Neural progenitor cell (in vitro differentiated cells): ENCODE data around the gene NUBP2. TPM values are rescaled to one million over a fixed set of nuclear protein-coding genes. Genes with fewer than 3 reads are reported as not detected.

Source experiments
- DNase-seq: peaks from one replicate; pipeline ENCODE4 v3.0.0-alpha.2; 2016; ENCODE audit warnings: low spot score
- H2AFZ ChIP-seq: fragments of 200-600 bp; sonication (generic); replicated peaks from 2 replicates; pipeline ENCODE4 v1.6.1; 2016; ENCODE audit warnings: antibody characterized with exemption
- H3F3A ChIP-seq: fragments of 200-600 bp; sonication (generic); 2 replicates; pipeline ENCODE4 v1.6.1; 2016; ENCODE audit warnings: antibody characterized with exemption, low read depth
- H3K27ac ChIP-seq: fragments of 200-600 bp; sonication (generic); 2 replicates; pipeline ENCODE4 v1.5.1; 2016; ENCODE audit warnings: mild to moderate bottlenecking
- H3K27me3 ChIP-seq: fragments of 200-600 bp; sonication (generic); 2 replicates; pipeline ENCODE4 v1.6.1; 2016; ENCODE audit warnings: mild to moderate bottlenecking, moderate library complexity
- H3K36me3 ChIP-seq: fragments of 200-600 bp; sonication (generic); 2 replicates; pipeline ENCODE4 v1.5.1; 2016
- H3K4me1 ChIP-seq: fragments of 200-600 bp; sonication (generic); 2 replicates; pipeline ENCODE4 v1.6.1; 2016; ENCODE audit warnings: mixed run types
- H3K4me2 ChIP-seq: fragments of 200-600 bp; sonication (generic); 2 replicates; pipeline ENCODE4 v1.6.1; 2016
- H3K4me3 ChIP-seq: fragments of 200-600 bp; sonication (generic); 2 replicates; pipeline ENCODE4 v1.5.1; 2016
- H3K79me2 ChIP-seq: fragments of 200-600 bp; sonication (generic); 2 replicates; pipeline ENCODE4 v1.6.1; 2016; ENCODE audit warnings: low read depth
- H3K9ac ChIP-seq: fragments of 200-600 bp; sonication (generic); 2 replicates; pipeline ENCODE4 v1.6.1; 2016
- H3K9me3 ChIP-seq: fragments of 200-600 bp; sonication (generic); 2 replicates; pipeline ENCODE4 v1.5.1; 2016; ENCODE audit warnings: low read depth
- H4K20me1 ChIP-seq: fragments of 200-600 bp; sonication (generic); 2 replicates; pipeline ENCODE4 v1.6.1; 2016; ENCODE audit warnings: low read depth
- H3K27ac Mint-ChIP-seq: 3 replicates; pipeline ENCODE4 v1.8.0; 2021; ENCODE audit warnings: mixed read lengths
- H3K27me3 Mint-ChIP-seq: 2 replicates; pipeline ENCODE4 v1.8.0; 2022; ENCODE audit warnings: low read depth, mild to moderate bottlenecking, inconsistent platforms, moderate library complexity, mixed read lengths; ENCODE audit not compliant: insufficient read depth
- H3K36me3 Mint-ChIP-seq: 3 replicates; pipeline ENCODE4 v1.8.0; 2021; ENCODE audit warnings: mixed read lengths
- H3K4me1 Mint-ChIP-seq: 3 replicates; pipeline ENCODE4 v1.8.0; 2021; ENCODE audit warnings: mixed read lengths
- H3K4me3 Mint-ChIP-seq: 3 replicates; pipeline ENCODE4 v1.8.0; 2021; ENCODE audit warnings: mild to moderate bottlenecking, moderate library complexity, mixed read lengths
- H3K9me3 Mint-ChIP-seq: 3 replicates; pipeline ENCODE4 v1.8.0; 2020; ENCODE audit warnings: mixed read lengths
- EZH2 ChIP-seq: fragments of 200-600 bp; sonication (generic); IDR thresholded peaks from 2 replicates; pipeline ENCODE4 v1.6.1; 2017; ENCODE audit warnings: antibody characterized with exemption, mild to moderate bottlenecking, moderate library complexity
- EZH2phosphoT487 ChIP-seq: fragments of 200-600 bp; sonication (generic); IDR thresholded peaks from 2 replicates; pipeline ENCODE4 v1.6.1; 2017; ENCODE audit warnings: antibody characterized with exemption
- total RNA-seq: library from RNA; depleted of rRNA; stranded (reverse); fragments of >200 nt; gene quantifications from 2 replicates; pipeline ENCODE4 v1.2.3, GENCODE V29; 2015; ENCODE audit warnings: low replicate concordance
- TF ChIP-seq, protein P1 (sequence below): fragments of 200-600 bp; sonication (generic); IDR thresholded peaks from 2 replicates; pipeline ENCODE4 v1.5.1; 2017; ENCODE audit warnings: antibody characterized with exemption, mild to moderate bottlenecking

Gene NUBP2
- total RNA-seq, 1 donor from 2014 or later, result 22.8 TPM

DNA sequence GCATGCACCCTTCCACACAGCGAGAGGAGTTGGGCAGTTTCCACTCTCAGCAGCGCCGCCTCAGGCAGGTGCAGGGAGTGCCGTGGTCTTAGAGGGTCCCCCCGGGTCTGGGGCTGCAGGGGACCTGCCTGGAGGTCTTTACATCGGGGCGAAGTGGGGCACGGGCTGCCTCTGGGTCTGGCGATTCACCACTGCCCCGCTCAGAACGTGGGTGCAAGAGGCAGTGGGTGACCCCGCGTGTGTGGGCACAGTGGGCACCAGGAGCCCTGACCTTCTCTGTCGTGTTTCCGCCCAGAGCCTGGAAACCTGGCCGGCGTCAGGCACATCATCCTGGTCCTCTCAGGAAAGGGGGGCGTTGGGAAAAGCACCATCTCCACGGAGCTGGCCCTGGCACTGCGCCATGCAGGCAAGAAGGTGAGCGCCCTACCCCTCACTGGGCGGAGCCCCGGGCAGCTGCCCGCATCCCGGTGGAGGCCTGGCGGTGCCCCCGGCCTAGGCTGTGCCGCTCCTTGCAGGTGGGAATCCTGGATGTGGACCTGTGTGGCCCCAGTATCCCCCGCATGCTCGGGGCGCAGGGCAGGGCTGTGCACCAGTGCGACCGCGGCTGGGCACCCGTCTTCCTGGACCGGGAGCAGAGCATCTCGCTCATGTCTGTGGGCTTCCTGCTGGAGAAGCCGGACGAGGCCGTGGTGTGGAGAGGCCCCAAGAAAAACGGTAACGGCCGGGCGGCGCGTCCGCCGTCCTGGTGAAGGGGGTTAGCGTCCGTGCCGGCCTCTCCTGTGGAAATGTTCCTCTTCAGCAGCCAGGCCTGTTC, 3.7 kb downstream of the NUBP2 start:
- Mint-ChIP-seq H3K4me1 (peaks cover 11% of the 10 kb centered on the region), H3K27ac (no peak overlapping the region), H3K27me3 (peaks cover 7% of the 10 kb centered on the region), H3K36me3 (peaks cover 4% of the 10 kb centered on the region), H3K9me3 (no peaks in the 10 kb centered on the region), H3K4me3 (no peak overlapping the region)
- Histone ChIP-seq H3K79me2 (peaks cover 34% of the 10 kb centered on the region), H3K4me3 (no peak overlapping the region), H3F3A (peaks cover 6% of the 10 kb centered on the region), H3K9ac (no peak overlapping the region), H3K36me3 (no peaks in the 10 kb centered on the region), H3K4me1 (peaks cover 1% of the 10 kb centered on the region), H4K20me1 (peaks cover 31% of the 10 kb centered on the region), H3K27me3 (no peaks in the 10 kb centered on the region), H3K9me3 (no peaks in the 10 kb centered on the region), H3K4me2 (no peak overlapping the region), H2AFZ (no peak overlapping the region), H3K27ac (no peak overlapping the region)
- DNase-seq, result no peak
- TF ChIP-seq EZH2phosphoT487, result no peak

DNA sequence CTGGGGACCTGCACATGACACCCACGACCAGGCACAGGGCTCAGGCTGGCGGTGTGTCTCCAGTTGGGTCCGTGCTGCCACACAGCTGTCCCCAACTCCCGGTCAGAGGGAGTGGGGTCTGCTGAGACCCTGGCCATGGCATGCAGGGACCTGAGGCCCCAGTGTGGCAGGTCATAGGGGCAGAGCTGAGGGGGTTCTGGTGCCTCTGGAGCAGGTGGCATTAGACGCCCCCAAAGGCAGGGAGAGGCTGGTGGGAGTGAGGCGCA, 4.2 kb downstream of the NUBP2 start:
- H3K4me1 Mint-ChIP-seq, result peaks cover 6% of the 10 kb centered on the region
- H3K27ac ChIP-seq, result no peak overlapping the region
- peaks cover 5% of the 10 kb centered on the region for H3F3A ChIP-seq
- H3K27me3 Mint-ChIP-seq, result peaks cover 7% of the 10 kb centered on the region
- H3K9ac ChIP-seq, result no peak overlapping the region
- no peak overlapping the region for H2AFZ ChIP-seq
- no peaks in the 10 kb centered on the region for H3K9me3 Mint-ChIP-seq
- no peaks in the 10 kb centered on the region for H3K4me1 ChIP-seq
- H3K27ac Mint-ChIP-seq, result no peak overlapping the region
- H3K9me3 ChIP-seq, result no peaks in the 10 kb centered on the region
- no peak overlapping the region for H3K4me3 ChIP-seq
- H3K36me3 Mint-ChIP-seq, result peaks cover 4% of the 10 kb centered on the region
- no peak for DNase-seq
- H4K20me1 ChIP-seq, result peaks cover 25% of the 10 kb centered on the region
- H3K36me3 ChIP-seq, result no peaks in the 10 kb centered on the region
- TF ChIP-seq EZH2 (no peak), EZH2phosphoT487 (no peak)
- TF ChIP-seq, protein P1, sequence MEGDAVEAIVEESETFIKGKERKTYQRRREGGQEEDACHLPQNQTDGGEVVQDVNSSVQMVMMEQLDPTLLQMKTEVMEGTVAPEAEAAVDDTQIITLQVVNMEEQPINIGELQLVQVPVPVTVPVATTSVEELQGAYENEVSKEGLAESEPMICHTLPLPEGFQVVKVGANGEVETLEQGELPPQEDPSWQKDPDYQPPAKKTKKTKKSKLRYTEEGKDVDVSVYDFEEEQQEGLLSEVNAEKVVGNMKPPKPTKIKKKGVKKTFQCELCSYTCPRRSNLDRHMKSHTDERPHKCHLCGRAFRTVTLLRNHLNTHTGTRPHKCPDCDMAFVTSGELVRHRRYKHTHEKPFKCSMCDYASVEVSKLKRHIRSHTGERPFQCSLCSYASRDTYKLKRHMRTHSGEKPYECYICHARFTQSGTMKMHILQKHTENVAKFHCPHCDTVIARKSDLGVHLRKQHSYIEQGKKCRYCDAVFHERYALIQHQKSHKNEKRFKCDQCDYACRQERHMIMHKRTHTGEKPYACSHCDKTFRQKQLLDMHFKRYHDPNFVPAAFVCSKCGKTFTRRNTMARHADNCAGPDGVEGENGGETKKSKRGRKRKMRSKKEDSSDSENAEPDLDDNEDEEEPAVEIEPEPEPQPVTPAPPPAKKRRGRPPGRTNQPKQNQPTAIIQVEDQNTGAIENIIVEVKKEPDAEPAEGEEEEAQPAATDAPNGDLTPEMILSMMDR, result no peak
- H3K79me2 ChIP-seq, result peaks cover 29% of the 10 kb centered on the region
- no peak overlapping the region for H3K4me2 ChIP-seq
- no peaks in the 10 kb centered on the region for H3K27me3 ChIP-seq
- no peak overlapping the region for H3K4me3 Mint-ChIP-seq

DNA sequence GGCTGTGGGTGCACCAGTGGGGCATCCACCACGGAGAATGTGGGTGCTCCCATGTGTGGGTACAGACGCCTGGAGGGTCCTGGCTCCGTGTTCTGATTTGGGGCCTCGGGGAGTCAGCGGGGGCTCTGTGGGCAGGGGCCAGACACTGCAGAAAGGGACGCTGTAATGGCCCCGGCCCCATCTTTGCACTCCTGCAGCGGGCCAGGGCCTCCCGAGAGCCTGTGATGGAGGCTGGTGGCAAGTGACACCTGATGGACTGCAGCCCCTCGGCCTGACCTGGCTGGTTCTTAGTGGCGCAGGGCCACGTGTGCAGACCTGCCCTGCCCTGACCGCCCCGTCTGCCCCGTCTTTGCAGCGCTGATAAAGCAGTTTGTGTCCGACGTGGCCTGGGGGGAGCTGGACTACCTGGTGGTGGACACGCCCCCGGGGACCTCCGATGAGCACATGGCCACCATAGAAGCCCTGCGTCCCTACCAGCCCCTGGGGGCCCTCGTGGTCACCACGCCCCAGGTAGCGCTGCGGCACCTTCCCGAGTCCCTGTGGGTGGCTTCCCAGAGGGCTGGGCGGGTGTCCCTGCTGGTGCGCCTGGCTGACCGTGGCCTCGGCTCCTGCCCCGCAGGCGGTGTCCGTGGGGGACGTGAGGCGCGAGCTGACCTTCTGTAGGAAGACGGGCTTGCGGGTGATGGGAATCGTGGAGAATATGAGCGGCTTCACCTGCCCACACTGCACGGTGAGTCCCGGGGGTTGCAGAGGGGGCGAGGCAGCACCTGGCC, 4.7 kb downstream of the NUBP2 start:
- Histone ChIP-seq H3K9ac (no peak overlapping the region), H3K27me3 (no peaks in the 10 kb centered on the region), H3K4me3 (no peak overlapping the region), H3F3A (peaks cover 5% of the 10 kb centered on the region), H3K4me2 (no peak overlapping the region), H3K27ac (no peak overlapping the region), H3K9me3 (no peaks in the 10 kb centered on the region), H3K4me1 (no peaks in the 10 kb centered on the region), H2AFZ (no peak overlapping the region), H3K36me3 (no peaks in the 10 kb centered on the region), H4K20me1 (peaks cover 25% of the 10 kb centered on the region), H3K79me2 (peaks cover 29% of the 10 kb centered on the region)
- Mint-ChIP-seq H3K4me1 (peaks cover 6% of the 10 kb centered on the region), H3K27ac (no peak overlapping the region), H3K9me3 (no peaks in the 10 kb centered on the region), H3K4me3 (no peak overlapping the region), H3K27me3 (peaks cover 7% of the 10 kb centered on the region), H3K36me3 (peaks cover 4% of the 10 kb centered on the region)
- DNase-seq, result no peak
- TF ChIP-seq, protein P1, result no peak
- TF ChIP-seq EZH2phosphoT487 (no peak), EZH2 (no peak)
